ENCODE data around the gene FAIM. TPM values are rescaled to one million over a fixed set of nuclear protein-coding genes. Genes with fewer than 3 reads are reported as not detected.

FAIM gene
- total and polyA plus RNA-seq, 2 experiments from 2014 or later, result 12.0 to 29.7 TPM

- TF ChIP-seq CTCF (conservative IDR thresholded peaks at IDR 0.05; ENCODE audit: low read depth in 2 of 2) (no peak), ZNF114 (CRISPR knock-in tag; IDR thresholded peaks at IDR 0.05) (no peak), POLR2AphosphoS5 (IDR thresholded peaks at IDR 0.05; ENCODE audit: low read depth) (no peak), ZNF331 (CRISPR knock-in tag; IDR thresholded peaks at IDR 0.05; ENCODE audit: low read depth) (no peak)
Measured at GRCh38 chr3:138682648-138683047, 74.1 kb downstream of the FAIM start (continued).

Other genes with a start within 250 kb of the FAIM start
- 7.4 and 8.2 TPM in 2 replicates for gene ESYT3, start 174.2 kb upstream of the FAIM start, total RNA-seq (2014; rRNA removed; shearing (Covaris generic))
- gene ESYT3, start 174.2 kb upstream of the FAIM start, polyA plus RNA-seq (2016; fragmentation: Nextera tagmentation; extraction: Ambion mirVana), result 3.5 TPM in 2 replicates
- gene CEP70, start 14.5 kb upstream of the FAIM start, total RNA-seq (2014; rRNA removed; shearing (Covaris generic)), result 24.9 and 28.8 TPM in 2 replicates
- gene CEP70, start 14.5 kb upstream of the FAIM start, polyA plus RNA-seq (2016; fragmentation: Nextera tagmentation; extraction: Ambion mirVana), result 21.5 and 31.4 TPM in 2 replicates
- 32.1 and 32.4 TPM in 2 replicates for gene PIK3CB, start 226.2 kb downstream of the FAIM start, total RNA-seq (2014; rRNA removed; shearing (Covaris generic))
- 11.7 and 13.3 TPM in 2 replicates for gene PIK3CB, start 226.2 kb downstream of the FAIM start, polyA plus RNA-seq (2016; fragmentation: Nextera tagmentation; extraction: Ambion mirVana)

Data from GM23338 (cell line).